Vagina (tissue), 2 donors: ENCODE data around the gene SLC24A3. TPM values are rescaled to one million over a fixed set of nuclear protein-coding genes. Genes with fewer than 3 reads are reported as not detected.
A peak's percentile ranks its signal among the peaks of the same experiment; 100 is the strongest.

Experiments
- DNase-seq, 2 donors: peaks; one replicate each; pipeline ENCODE4 v3.0.0-alpha.2; 2017; ENCODE audit errors: extremely low spot score in 2 of 2
- H3K27ac ChIP-seq: fragments of 200-600 bp; sonication (generic); one replicate; pipeline ENCODE4 v1.5.1; 2019
- H3K27me3 ChIP-seq: fragments of 200-600 bp; sonication (generic); one replicate; pipeline ENCODE4 v1.5.1; 2019
- H3K36me3 ChIP-seq, 2 donors: fragments of 200-600 bp; sonication (generic); one replicate each; pipeline ENCODE4 v1.5.1; 2017 to 2019
- H3K4me1 ChIP-seq: fragments of 200-600 bp; sonication (generic); one replicate; pipeline ENCODE4 v1.5.1; 2019
- H3K4me3 ChIP-seq, 2 donors: fragments of 200-600 bp; sonication (generic); 1 replicate in 1 of 2; 2 replicates in 1 of 2; pipeline ENCODE4 v1.5.1; 2016 to 2019
- H3K9me3 ChIP-seq: fragments of 200-600 bp; sonication (generic); one replicate; pipeline ENCODE4 v1.5.1; 2019
- POLR2A ChIP-seq, 2 donors: fragments of 450-650 bp; IDR thresholded peaks; one replicate each; pipeline ENCODE4 v1.6.1; 2017; ENCODE audit warnings: antibody characterized with exemption in 2 of 2, mild to moderate bottlenecking in 2 of 2, moderate library complexity in 2 of 2
- POLR2AphosphoS5 ChIP-seq, 2 donors: sonication (generic); formaldehyde crosslinking; IDR thresholded peaks; one replicate each; pipeline ENCODE4 v1.9.0; 2017; ENCODE audit warnings: antibody characterized with exemption in 2 of 2, mild to moderate bottlenecking in 2 of 2, low read depth in 1 of 2; ENCODE audit not compliant: insufficient read depth in 1 of 2
- intact Hi-C: fragments of 100-400 bp; cut with DNase I; formaldehyde crosslinking; loops from one replicate; pipeline ENCODE4 v1.15.1; 2023
- total RNA-seq: library from RNA; depleted of rRNA; stranded (reverse); fragments of >200 nt; gene quantifications from one replicate; pipeline ENCODE4 v1.2.3, GENCODE V29; 2016
- TF ChIP-seq, protein P1 (sequence below), 3 experiments: fragments of 450-650 bp in 2 of 3; fragments of 200-600 bp in 1 of 3; sonication (generic) in 1 of 3; IDR thresholded peaks; one replicate each; pipeline ENCODE4 v1.5.1; 2017 to 2019; ENCODE audit warnings: antibody characterized with exemption in 3 of 3, mild to moderate bottlenecking in 2 of 3, moderate library complexity in 2 of 3

The SLC24A3 gene
- total RNA-seq, 1 donor from 2014 or later, result 12.3 TPM

DNA sequence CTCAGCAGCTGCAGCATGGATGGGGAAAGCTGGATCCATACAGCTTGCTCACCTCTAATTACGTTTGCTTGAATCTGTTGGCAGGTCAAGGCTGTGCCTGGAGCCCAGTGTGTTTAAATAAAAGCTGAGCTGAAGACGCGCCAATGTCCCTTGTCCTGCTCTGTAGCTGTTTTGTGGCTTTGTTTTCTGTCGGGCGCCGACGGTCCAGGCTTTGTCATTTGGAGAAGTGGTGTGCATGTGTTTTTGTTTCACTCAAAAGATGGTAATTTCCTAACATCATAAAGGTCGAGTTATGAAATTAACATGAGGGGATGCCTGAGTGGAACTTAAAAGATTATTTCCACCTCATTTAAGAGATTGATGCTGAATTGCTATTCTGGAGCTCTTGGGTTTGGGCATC lies 107.6 kb downstream of the SLC24A3 start:
- Histone ChIP-seq H3K4me3 (no peak overlapping the region), H3K4me1 (no peaks in the 10 kb centered on the region), H3K36me3 (no peaks in the 10 kb centered on the region), H3K9me3 (no peaks in the 10 kb centered on the region), H3K27me3 (no peaks in the 10 kb centered on the region), H3K27ac (no peak overlapping the region)
- TF ChIP-seq, protein P1, sequence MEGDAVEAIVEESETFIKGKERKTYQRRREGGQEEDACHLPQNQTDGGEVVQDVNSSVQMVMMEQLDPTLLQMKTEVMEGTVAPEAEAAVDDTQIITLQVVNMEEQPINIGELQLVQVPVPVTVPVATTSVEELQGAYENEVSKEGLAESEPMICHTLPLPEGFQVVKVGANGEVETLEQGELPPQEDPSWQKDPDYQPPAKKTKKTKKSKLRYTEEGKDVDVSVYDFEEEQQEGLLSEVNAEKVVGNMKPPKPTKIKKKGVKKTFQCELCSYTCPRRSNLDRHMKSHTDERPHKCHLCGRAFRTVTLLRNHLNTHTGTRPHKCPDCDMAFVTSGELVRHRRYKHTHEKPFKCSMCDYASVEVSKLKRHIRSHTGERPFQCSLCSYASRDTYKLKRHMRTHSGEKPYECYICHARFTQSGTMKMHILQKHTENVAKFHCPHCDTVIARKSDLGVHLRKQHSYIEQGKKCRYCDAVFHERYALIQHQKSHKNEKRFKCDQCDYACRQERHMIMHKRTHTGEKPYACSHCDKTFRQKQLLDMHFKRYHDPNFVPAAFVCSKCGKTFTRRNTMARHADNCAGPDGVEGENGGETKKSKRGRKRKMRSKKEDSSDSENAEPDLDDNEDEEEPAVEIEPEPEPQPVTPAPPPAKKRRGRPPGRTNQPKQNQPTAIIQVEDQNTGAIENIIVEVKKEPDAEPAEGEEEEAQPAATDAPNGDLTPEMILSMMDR (IDR thresholded peaks at IDR 0.05), result no peak
- TF ChIP-seq POLR2AphosphoS5 (IDR thresholded peaks at IDR 0.05; ENCODE audit: insufficient read depth in 1 of 2, low read depth in 1 of 2), result no peak
- TF ChIP-seq POLR2A (IDR thresholded peaks at IDR 0.05), result no peak
- intact Hi-C loops, result no loop called here
- DNase-seq, result no peak

DNA sequence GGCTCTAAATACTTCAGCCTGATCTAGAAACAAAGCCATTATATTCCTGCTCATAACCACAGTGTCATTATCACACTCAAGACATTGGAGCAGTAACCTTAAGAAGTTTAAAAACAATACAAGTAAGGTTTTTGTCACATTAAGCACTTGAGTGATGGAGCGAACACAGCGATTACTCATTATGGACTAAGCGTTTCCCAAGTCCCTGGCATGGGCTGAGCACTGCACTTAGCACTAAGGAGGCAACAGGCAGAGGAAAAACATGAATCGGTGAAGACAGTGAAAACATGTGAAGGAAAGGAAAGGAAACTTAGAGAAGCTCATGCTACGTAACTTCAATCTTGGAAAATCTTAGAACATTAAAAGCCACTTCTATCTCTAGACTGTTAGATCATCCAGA lies 108.7 kb downstream of the SLC24A3 start:
- no peak for DNase-seq
- TF ChIP-seq, protein P1 (IDR thresholded peaks at IDR 0.05), result no peak
- TF ChIP-seq POLR2A (IDR thresholded peaks at IDR 0.05) (no peak), POLR2AphosphoS5 (IDR thresholded peaks at IDR 0.05; ENCODE audit: insufficient read depth in 1 of 2, low read depth in 1 of 2) (no peak)
- H3K27ac ChIP-seq, result no peak overlapping the region

DNA sequence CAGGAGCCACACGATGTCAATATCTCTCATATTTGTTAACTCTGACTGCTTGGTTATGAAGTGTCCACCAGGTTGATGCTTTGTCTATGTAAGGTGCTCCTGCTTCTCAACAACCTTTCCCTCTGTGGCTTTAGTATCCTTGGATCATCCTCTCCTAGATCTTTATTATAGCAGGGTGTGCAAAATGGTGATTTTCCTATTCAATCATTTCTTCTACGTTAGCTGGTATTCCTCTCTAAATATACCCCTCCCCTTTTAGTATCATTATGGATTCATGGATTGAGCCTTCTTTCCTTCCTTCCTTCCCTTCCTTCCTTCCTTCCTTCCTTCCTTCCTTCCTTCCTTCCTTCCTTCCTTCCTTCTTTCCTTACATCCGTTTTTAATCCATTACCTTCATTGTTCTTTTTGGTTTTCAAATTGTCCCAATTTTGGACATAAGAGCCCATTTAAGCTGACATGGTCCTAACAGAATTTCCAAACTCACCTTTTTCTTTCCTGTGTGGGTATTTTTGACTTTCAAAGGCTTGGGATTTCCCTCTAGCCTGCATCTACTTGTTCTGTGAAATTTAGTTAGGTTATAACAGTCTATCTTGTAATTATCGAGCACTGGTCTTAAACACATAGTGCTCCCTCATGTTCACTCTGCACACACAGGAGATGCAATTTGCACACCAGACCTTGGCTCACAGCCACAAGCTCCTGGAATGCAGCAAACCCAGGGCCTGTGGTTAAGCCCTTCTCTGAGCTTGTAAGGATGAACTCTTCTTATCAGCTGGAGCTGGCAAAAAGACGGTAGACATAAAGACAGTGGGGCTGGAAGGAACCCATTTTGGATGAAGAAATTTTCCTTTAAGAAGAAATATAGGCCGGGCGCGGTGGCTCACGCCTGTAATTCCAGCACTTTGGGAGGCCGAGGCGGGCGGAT lies 109.9 kb downstream of the SLC24A3 start:
- Histone ChIP-seq H3K36me3 (no peaks in the 10 kb centered on the region), H3K9me3 (no peaks in the 10 kb centered on the region), H3K27ac (no peak overlapping the region), H3K4me3 (no peak overlapping the region), H3K4me1 (no peaks in the 10 kb centered on the region), H3K27me3 (no peaks in the 10 kb centered on the region)
- peak in 1 of 2 donors; percentile 78 for DNase-seq
- intact Hi-C loops, result no loop called here
- TF ChIP-seq POLR2A (IDR thresholded peaks at IDR 0.05), result no peak
- no peak for TF ChIP-seq POLR2AphosphoS5 (IDR thresholded peaks at IDR 0.05; ENCODE audit: insufficient read depth in 1 of 2, low read depth in 1 of 2)
- TF ChIP-seq, protein P1 (IDR thresholded peaks at IDR 0.05), result no peak

More for the DNA sequence above, 108.7 kb downstream of the SLC24A3 start:
- H3K27me3 ChIP-seq, result no peaks in the 10 kb centered on the region
- no peaks in the 10 kb centered on the region for H3K9me3 ChIP-seq
- no peaks in the 10 kb centered on the region for H3K36me3 ChIP-seq
- no peak overlapping the region for H3K4me3 ChIP-seq
- H3K4me1 ChIP-seq, result no peaks in the 10 kb centered on the region
- intact Hi-C loops, result no loop called here

DNA sequence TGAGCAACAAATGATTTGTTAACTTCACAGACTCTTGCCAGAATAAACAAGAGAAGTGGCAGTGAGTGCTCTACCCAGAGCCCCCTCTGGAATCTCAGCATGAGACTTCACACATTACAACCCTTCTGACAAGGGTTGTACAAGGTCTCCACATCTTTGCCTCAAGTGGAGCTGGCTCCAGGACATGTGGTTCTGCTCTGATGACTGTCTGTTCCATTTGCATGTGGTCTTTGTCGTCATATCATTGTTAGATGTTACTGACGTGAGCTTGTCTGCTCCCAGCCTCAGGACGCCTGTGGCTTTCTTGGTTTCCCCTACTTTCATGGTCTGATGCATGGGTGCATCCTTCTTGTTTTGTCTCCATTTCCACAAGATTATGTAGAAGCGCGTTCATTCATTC lies 115.0 kb downstream of the SLC24A3 start:
- Histone ChIP-seq H3K9me3 (no peaks in the 10 kb centered on the region), H3K4me1 (no peaks in the 10 kb centered on the region), H3K27me3 (no peaks in the 10 kb centered on the region), H3K36me3 (no peaks in the 10 kb centered on the region), H3K27ac (no peak overlapping the region), H3K4me3 (no peak overlapping the region)
- DNase-seq, result peak in 1 of 2 donors; percentile 44
- no peak for TF ChIP-seq POLR2AphosphoS5 (IDR thresholded peaks at IDR 0.05; ENCODE audit: insufficient read depth in 1 of 2, low read depth in 1 of 2)
- TF ChIP-seq, protein P1 (IDR thresholded peaks at IDR 0.05), result no peak
- no peak for TF ChIP-seq POLR2A (IDR thresholded peaks at IDR 0.05)
- intact Hi-C loops, result no loop called here

DNA sequence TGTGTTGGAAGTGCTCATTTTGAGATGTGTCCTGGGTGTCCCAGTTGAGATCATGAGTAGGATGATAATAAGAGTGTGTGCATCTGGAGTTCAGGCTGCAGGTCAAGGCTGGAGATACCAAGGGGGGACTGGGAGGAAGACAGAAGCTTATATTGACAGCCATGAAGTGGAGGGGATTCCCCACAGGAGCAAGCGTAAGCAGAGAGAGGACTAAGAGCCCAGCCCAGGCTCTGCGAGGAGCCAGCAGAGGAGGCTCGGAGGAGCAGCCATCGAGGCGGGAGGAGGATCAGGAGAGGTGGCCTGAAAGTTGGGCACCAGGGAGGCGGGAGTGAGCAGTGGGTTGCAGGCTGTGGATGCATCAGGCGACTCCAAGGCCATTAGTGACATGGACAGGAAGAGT lies 116.2 kb downstream of the SLC24A3 start:
- Histone ChIP-seq H3K4me1 (no peaks in the 10 kb centered on the region), H3K36me3 (no peaks in the 10 kb centered on the region), H3K27ac (no peak overlapping the region), H3K27me3 (no peaks in the 10 kb centered on the region), H3K9me3 (no peaks in the 10 kb centered on the region), H3K4me3 (no peak overlapping the region)
- no peak for TF ChIP-seq POLR2AphosphoS5 (IDR thresholded peaks at IDR 0.05; ENCODE audit: insufficient read depth in 1 of 2, low read depth in 1 of 2)
- TF ChIP-seq, protein P1 (IDR thresholded peaks at IDR 0.05), result no peak
- no peak for TF ChIP-seq POLR2A (IDR thresholded peaks at IDR 0.05)
- peak in 1 of 2 donors; percentile 67 for DNase-seq
- intact Hi-C loops, result no loop called here
